Kidney (tissue), 14 donors: ENCODE measurements around the gene SMYD3. TPM values are rescaled to one million over a fixed set of nuclear protein-coding genes. Genes with fewer than 3 reads are reported as not detected.
"Not testable (repeated sequence)": the region's sequence is repeated elsewhere in the genome, so short reads cannot be mapped to it uniquely, and the experiment has no call there.

Source experiments
- DNase-seq, 5 donors: peaks; one replicate each; pipeline ENCODE4 v3.0.0-alpha.2; 2013 to 2020
- FAIRE-seq: peaks from 2 replicates; lab custom pipeline; 2012; peaks lifted over from hg19 to GRCh38; lab: Jason Lieb, UNC
- H3K27ac ChIP-seq, 2 donors: one replicate each; pipeline ENCODE4 v1.7.0; 2013; ENCODE audit warnings: low read depth in 2 of 2, low read length in 2 of 2, inconsistent platforms in 1 of 2
- H3K27me3 ChIP-seq: one replicate; pipeline ENCODE4 v1.7.1; 2013; ENCODE audit warnings: low read length, inconsistent platforms; ENCODE audit not compliant: control insufficient read depth, insufficient read depth
- H3K36me3 ChIP-seq, 3 donors: one replicate each; pipeline versions ENCODE4 v1.7.0 to v1.7.1; 2013; ENCODE audit warnings: low read length in 3 of 3, control low read depth in 1 of 3, inconsistent platforms in 1 of 3; ENCODE audit not compliant: insufficient read depth in 3 of 3, control insufficient read depth in 2 of 3
- H3K4me1 ChIP-seq, 3 donors: one replicate each; pipeline versions ENCODE4 v1.7.0 to v1.7.1; 2013; ENCODE audit warnings: low read length in 3 of 3, inconsistent platforms in 1 of 3, low read depth in 1 of 3; ENCODE audit not compliant: control insufficient read depth in 2 of 3, insufficient read depth in 2 of 3
- H3K4me3 ChIP-seq, 3 donors: one replicate each; pipeline versions ENCODE4 v1.7.0 to v1.8.1; 2013; ENCODE audit warnings: low read length in 3 of 3, control low read depth in 1 of 3, inconsistent platforms in 1 of 3
- H3K9ac ChIP-seq, 3 donors: one replicate each; pipeline versions ENCODE4 v1.7.0 to v1.7.1; 2013; ENCODE audit warnings: low read length in 3 of 3, control low read depth in 1 of 3, inconsistent platforms in 1 of 3
- H3K9me3 ChIP-seq, 3 donors: one replicate each; pipeline versions ENCODE4 v1.7.0 to v1.7.1; 2013; ENCODE audit warnings: low read length in 3 of 3, control low read depth in 1 of 3, inconsistent platforms in 1 of 3; ENCODE audit not compliant: control insufficient read depth in 2 of 3, insufficient read depth in 1 of 3
- intact Hi-C: fragments of 100-400 bp; cut with DNase I; formaldehyde crosslinking; loops from one replicate; pipeline ENCODE4 v1.11.1; 2022
- polyA plus RNA-seq: library from polyadenylated mRNA; stranded (reverse); fragments of 350-450 nt; fragmentation: Illumina TruSeq; extraction: RNeasy Lipid Tissue Mini Kit (QIAGEN cat#74804); gene quantifications from one replicate; pipeline ENCODE4 v1.2.3, GENCODE V29; 2014; ENCODE audit warnings: low read depth, low replicate concordance; ENCODE audit not compliant: insufficient read depth
- total RNA-seq: library from RNA; stranded (reverse); fragmentation: NEBNext Ultra II Directional; extraction: Animal tissue kit (Norgen Biotek cat#: 25700); gene quantifications from one replicate; pipeline ENCODE4 v1.2.1, GENCODE V29; 2021
- TF ChIP-seq, protein P1 (sequence below): IDR thresholded peaks from 3 replicates; pipeline ENCODE4 v1.5.1; 2012; ENCODE audit warnings: mild to moderate bottlenecking, moderate library complexity, borderline replicate concordance; ENCODE audit not compliant: insufficient read depth; ENCODE audit errors: extremely low read depth
- donor health status: control.
- donor health status: control.
- donor health status: control.
- donor health status: control.
- donor health status: control.
- donor health status: DM: yes; HTN: yes; CAD: no.
- donor health status: Normal renal cell carcinoma (clear cell type).

The SMYD3 gene
- total and polyA plus RNA-seq, 2 donors from 2014 or later = 23.3 to 23.9 TPM

DNA sequence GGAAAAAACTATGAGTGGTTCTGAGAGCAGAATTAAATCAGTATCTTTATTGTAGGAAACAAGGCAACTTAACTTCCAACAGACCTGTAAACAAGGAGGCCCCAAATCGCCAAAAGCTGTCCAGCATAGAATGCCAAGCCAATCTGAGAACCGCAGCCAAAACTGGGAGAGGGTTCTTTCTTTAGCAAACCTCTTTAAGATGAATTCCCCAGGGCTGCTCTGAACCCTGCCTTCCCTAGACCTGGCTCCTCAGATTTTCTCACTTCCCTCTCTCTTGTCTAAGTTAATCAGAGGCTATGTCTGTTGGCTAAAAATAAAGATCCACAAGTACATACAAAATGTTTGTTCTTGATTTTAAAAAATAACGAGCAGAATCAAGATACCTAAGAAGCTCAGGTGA is 141.4 kb downstream of the SMYD3 start:
- Histone ChIP-seq H3K27me3 (no peaks in the 10 kb centered on the region), H3K4me3 (no peak overlapping the region), H3K9me3 (peaks cover 0 to 2% (median 0%) of the 10 kb centered on the region in 3 donors), H3K36me3 (no peaks in the 10 kb centered on the region), H3K27ac (no peak overlapping the region), H3K9ac (no peak overlapping the region), H3K4me1 (no peaks in the 10 kb centered on the region)
- intact Hi-C loops = no loop called here
- DNase-seq (no peak), FAIRE-seq (no peak)
- TF ChIP-seq, protein P1, sequence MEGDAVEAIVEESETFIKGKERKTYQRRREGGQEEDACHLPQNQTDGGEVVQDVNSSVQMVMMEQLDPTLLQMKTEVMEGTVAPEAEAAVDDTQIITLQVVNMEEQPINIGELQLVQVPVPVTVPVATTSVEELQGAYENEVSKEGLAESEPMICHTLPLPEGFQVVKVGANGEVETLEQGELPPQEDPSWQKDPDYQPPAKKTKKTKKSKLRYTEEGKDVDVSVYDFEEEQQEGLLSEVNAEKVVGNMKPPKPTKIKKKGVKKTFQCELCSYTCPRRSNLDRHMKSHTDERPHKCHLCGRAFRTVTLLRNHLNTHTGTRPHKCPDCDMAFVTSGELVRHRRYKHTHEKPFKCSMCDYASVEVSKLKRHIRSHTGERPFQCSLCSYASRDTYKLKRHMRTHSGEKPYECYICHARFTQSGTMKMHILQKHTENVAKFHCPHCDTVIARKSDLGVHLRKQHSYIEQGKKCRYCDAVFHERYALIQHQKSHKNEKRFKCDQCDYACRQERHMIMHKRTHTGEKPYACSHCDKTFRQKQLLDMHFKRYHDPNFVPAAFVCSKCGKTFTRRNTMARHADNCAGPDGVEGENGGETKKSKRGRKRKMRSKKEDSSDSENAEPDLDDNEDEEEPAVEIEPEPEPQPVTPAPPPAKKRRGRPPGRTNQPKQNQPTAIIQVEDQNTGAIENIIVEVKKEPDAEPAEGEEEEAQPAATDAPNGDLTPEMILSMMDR = no peak

DNA sequence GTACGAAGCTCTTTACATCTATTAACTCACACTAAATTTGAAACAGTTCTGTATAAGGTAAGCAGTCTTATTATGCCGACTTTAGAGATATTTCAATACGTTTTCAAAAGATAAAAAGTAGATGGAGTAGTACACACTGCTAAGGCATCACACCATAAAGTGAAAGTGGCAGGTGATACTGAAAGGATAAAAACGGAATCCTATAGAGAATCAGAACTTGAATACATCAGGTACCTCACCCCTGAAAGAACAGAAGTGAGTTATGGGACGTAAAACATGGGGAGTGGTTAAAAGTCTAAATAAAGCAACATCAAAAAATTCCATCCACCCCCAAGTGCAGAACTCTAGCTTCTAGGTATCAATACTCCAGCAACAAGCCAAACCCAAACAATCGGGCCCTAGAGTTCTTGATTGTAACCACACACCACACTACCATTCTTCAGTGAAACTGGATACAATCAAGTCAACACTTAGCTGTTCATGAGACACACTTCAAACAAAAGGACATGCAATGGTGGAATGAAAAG is 142.6 kb downstream of the SMYD3 start:
- H3K9ac ChIP-seq = no peak overlapping the region
- H3K4me3 ChIP-seq = no peak overlapping the region
- H3K4me1 ChIP-seq = no peaks in the 10 kb centered on the region
- intact Hi-C loops = no loop called here
- TF ChIP-seq, protein P1 = no peak
- H3K27me3 ChIP-seq = no peaks in the 10 kb centered on the region
- no peak overlapping the region for H3K27ac ChIP-seq
- FAIRE-seq (no peak), DNase-seq (no peak)
- no peaks in the 10 kb centered on the region for H3K36me3 ChIP-seq
- peaks cover 0 to 2% (median 0%) of the 10 kb centered on the region in 3 donors for H3K9me3 ChIP-seq

DNA sequence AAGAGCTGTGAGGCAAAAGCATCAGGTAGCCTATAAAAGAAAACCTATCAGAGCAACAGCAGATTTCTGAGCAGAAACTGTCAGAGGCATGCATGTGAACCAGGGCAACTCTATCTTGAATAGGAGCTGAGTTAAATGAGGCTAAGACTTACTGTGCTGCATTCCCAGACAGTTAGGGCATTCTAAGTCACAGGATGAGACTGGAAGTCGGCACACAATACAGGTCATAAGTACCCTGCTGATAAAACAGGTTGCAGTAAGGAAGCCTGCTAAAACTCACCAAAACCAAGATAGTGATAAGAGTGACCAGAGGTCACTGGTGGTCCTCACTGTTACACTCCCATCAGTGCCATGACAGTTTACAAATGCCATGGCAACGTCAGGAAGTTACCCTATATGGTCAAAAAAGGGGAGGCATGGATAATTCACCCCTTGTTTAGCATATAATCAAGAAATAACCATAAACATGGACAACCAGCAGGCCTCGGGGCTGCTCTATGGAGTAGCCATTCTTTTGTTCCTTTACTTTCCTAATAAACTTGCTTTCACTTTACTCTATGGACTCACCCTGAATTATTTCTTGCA is 150.0 kb downstream of the SMYD3 start:
- H3K9ac ChIP-seq, H3K27ac ChIP-seq, H3K36me3 ChIP-seq, H3K27me3 ChIP-seq, H3K4me3 ChIP-seq, H3K9me3 ChIP-seq, FAIRE-seq, DNase-seq, H3K4me1 ChIP-seq, intact Hi-C loops: not testable (repeated sequence)

DNA sequence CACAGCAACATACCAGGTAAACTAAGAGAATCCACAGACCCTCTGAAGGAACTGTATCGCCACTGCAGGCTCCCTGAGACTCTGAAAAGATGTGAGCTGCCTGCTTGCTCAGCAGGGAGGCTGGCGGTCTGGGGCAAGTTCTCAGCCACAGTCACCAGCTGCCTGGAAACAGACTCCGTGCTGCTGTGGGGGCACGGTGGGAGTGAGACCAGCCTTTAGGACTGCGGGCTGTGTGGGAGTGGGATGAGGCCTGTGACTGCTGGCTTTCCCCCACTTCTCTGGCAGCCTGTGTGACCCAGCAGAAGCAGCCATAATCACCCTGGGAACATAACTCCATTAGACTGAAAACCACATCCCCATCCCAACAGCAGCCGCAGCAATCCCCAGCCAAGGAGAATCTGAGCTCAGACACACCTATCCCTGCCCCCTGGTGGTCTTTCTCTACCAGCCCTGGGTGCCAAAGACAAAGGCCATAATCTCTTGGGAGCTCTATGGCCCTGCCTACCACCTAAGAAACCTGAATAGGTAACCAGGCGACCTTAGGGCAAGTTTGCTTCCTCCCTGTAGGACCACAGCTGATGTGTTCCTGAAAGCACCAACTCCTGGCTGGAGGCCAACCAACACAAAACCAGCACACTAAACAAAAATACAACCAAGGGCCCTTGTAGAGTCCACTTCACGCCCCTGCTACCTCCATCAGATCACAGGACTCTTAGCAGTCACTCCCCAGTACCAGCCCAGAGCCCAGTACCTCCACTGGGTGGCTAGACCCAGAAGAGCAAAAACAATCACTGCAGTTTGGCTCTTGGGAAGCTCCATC is 151.5 kb downstream of the SMYD3 start:
- H3K4me1 ChIP-seq = no peaks in the 10 kb centered on the region
- H3K27ac ChIP-seq = no peak overlapping the region
- FAIRE-seq = no peak
- H3K9ac ChIP-seq = no peak overlapping the region
- peaks cover 0 to 6% (median 0%) of the 10 kb centered on the region in 3 donors for H3K9me3 ChIP-seq
- no peak for DNase-seq
- H3K27me3 ChIP-seq = no peaks in the 10 kb centered on the region
- intact Hi-C loops = no loop called here
- no peaks in the 10 kb centered on the region for H3K36me3 ChIP-seq
- H3K4me3 ChIP-seq = no peak overlapping the region
- TF ChIP-seq, protein P1 = no peak
